OCI-LY3 (cell line): Measurements from ENCODE around the gene ELP4.

Experiments
- H2AFZ ChIP-seq: fragments of 200-600, 300-600 bp; shearing (Covaris generic); 2 replicates; pipeline ENCODE4 v1.6.0; 2014; ENCODE audit warnings: antibody characterized with exemption, low read depth, low read length
- H3K27ac ChIP-seq: fragments of 200-600, 300-600 bp; sonication (generic); 2 replicates; pipeline ENCODE4 v1.5.1; 2014; ENCODE audit warnings: mild to moderate bottlenecking, low read length, moderate library complexity, mixed read lengths
- H3K27me3 ChIP-seq: fragments of 200-600, 300-600 bp; sonication (generic); 2 replicates; pipeline ENCODE4 v1.6.1; 2014; ENCODE audit warnings: low read depth, low read length, mixed read lengths
- H3K36me3 ChIP-seq: fragments of 200-600, 300-600 bp; sonication (generic); replicated peaks from 2 replicates; pipeline ENCODE3; 2014; ENCODE audit warnings: low read depth, low read length, mixed read lengths
- H3K4me1 ChIP-seq: fragments of 300-600, 200-600 bp; sonication (generic); 2 replicates; pipeline ENCODE4 v1.6.1; 2014; ENCODE audit warnings: low read length, mixed read lengths
- H3K4me2 ChIP-seq: fragments of 200-600, 300-600 bp; sonication (generic); 2 replicates; pipeline ENCODE4 v1.6.1; 2014; ENCODE audit warnings: low read length, mixed read lengths
- H3K4me3 ChIP-seq: fragments of 300-600, 200-600 bp; sonication (generic); 2 replicates; pipeline ENCODE4 v1.5.1; 2014; ENCODE audit warnings: antibody characterized with exemption, mild to moderate bottlenecking, low read length, moderate library complexity
- H3K79me2 ChIP-seq: fragments of 300-600, 200-600 bp; shearing (Covaris generic); 2 replicates; pipeline ENCODE4 v1.6.1; 2014; ENCODE audit warnings: mild to moderate bottlenecking, low read length, mixed read lengths
- H3K9ac ChIP-seq: fragments of 300-600, 200-600 bp; shearing (Covaris generic); 2 replicates; pipeline ENCODE4 v1.6.0; 2014; ENCODE audit warnings: mild to moderate bottlenecking, low read length, moderate library complexity
- H3K9me3 ChIP-seq: fragments of 200-600, 300-600 bp; shearing (Covaris generic); 2 replicates; pipeline ENCODE4 v1.6.1; 2014; ENCODE audit warnings: low read length, mixed read lengths; ENCODE audit not compliant: insufficient read depth
- H4K20me1 ChIP-seq: fragments of 200-600, 300-600 bp; sonication (generic); 2 replicates; pipeline ENCODE4 v1.6.1; 2016; ENCODE audit warnings: low read length, mixed read lengths; ENCODE audit not compliant: insufficient read depth
- CTCF ChIP-seq: fragments of 200-600, 300-600 bp; sonication (generic); IDR thresholded peaks from 2 replicates; pipeline ENCODE4 v1.5.1; 2014; ENCODE audit warnings: antibody characterized with exemption, low read length, low read depth
- EZH2phosphoT487 ChIP-seq: fragments of 200-600 bp; shearing (Covaris generic); IDR thresholded peaks from 2 replicates; pipeline ENCODE4 v1.6.1; 2018; ENCODE audit warnings: antibody characterized with exemption, mixed run types, low read depth

ELP4 gene

GRCh38 chr11:31834237-31834636 is 324.7 kb downstream of the ELP4 start:
- Histone ChIP-seq H3K36me3 (no peaks in the 10 kb centered on the region), H3K9ac (no peak overlapping the region), H4K20me1 (no peaks in the 10 kb centered on the region), H3K4me1 (no peaks in the 10 kb centered on the region), H3K4me2 (no peak overlapping the region), H3K9me3 (no peaks in the 10 kb centered on the region), H3K4me3 (no peak overlapping the region), H3K79me2 (no peaks in the 10 kb centered on the region), H2AFZ (no peak overlapping the region), H3K27ac (no peak overlapping the region), H3K27me3 (peaks cover 18% of the 10 kb centered on the region; the same call in 1 of the 2 replicates)
- 0 out of 2 replicates have a peak, but pooled peaks have one; percentile 12 for TF ChIP-seq CTCF
- no peak for TF ChIP-seq EZH2phosphoT487
